Activated CD8-positive, alpha-beta memory T cell treated with anti-CD3 and anti-CD28 coated beads for 1 hour (primary cell): ENCODE results near the gene VAV3.

Experiments used
- DNase-seq, 2 donors: peaks; one replicate each; pipeline ENCODE4 v3.0.0-alpha.2; 2020; ENCODE audit warnings: low read depth in 1 of 2; ENCODE audit errors: extremely low read depth in 1 of 2

The VAV3 gene

DNA sequence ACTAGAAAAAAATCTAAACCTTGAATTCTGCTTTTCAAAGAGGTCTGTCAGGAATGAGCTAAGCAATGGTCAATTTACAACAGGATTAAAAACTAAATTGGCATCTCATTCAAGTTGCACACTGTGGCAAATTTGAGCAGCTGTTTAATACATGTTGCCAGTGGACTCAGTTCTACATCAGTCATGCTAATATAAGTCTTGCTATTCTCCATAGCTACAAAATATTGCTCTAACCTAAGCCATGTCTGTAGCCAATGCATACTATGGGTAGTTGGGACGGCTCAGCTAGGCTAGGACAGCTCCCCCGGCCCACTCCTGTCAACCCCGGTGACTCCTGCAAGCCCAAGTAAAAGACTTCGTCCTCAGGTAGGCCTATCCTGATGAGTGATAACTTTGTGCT lies 10.9 kb upstream of the VAV3 start:
- no peak for DNase-seq

DNA sequence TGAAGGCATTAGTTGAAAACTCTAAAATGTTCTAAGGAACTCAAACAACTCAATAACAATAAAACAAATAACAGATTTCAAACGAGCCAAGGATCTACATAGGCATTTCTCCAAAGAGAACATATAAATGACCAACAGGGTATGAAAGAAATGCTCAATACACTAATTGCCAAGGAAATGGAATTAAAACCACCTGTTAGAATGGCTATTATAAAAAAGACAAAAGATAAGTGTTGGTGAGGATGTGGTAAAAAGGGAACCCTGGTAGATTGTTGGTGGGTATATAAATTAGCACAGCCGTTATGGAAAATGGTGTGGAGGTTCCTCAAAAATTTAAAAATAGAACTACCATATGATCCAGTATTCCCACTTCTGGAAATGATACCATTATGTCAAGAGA lies 9.1 kb upstream of the VAV3 start:
- DNase-seq, result no peak

DNA sequence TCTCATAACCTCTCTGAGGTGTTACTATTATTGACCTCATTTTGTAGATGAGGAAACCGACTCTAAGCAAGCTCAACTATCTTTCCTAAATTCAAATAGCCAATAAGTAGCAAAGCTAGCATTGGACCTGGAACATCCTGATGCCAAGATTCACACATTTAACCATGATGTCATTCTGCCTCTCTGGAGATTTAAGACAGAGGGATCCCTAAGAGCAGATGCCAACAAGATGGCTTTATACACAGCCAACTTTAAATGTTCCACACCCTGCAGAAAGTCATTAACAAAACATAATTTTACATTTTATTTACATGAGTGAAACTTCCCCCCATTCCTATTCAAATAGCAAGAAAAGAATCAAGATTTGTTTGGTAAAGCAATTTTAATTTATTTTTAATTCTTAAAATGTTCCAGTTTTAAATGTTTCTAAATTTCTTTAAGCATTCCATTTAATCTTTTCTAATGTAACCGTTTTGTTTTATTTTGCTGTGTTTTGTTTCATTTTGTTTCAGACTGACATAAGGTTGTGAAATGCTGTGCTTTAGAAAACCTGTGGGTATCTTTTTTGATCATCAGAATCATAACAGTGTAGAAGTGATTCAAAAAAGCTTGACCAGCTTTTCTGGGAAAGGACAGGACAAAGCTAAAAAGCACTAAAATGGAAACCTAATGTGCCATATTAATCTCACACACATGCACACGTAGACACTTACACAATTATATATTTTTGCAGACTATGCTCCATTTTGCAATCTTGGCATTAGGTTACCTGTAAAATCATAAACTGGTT lies 7.6 kb upstream of the VAV3 start:
- DNase-seq, result no peak

DNA sequence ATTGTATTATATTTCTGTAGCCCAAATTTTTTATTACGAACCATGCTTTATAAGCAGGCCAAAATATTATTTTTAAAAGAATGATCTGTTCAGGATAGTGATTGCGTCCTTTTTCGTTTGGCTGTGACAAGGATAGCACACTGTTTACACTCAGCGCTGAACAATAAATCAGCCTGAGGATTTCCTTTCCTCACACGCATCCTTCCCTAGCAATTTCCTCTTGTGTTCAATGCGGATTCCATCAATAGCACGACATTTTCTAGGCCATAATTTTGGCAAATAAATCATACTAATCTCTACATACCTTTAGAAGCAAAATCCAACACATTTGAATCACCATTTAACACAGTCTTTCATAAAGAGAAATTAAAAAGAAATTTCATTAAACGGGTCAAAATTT lies 1.6 kb upstream of the VAV3 start:
- no peak for DNase-seq

DNA sequence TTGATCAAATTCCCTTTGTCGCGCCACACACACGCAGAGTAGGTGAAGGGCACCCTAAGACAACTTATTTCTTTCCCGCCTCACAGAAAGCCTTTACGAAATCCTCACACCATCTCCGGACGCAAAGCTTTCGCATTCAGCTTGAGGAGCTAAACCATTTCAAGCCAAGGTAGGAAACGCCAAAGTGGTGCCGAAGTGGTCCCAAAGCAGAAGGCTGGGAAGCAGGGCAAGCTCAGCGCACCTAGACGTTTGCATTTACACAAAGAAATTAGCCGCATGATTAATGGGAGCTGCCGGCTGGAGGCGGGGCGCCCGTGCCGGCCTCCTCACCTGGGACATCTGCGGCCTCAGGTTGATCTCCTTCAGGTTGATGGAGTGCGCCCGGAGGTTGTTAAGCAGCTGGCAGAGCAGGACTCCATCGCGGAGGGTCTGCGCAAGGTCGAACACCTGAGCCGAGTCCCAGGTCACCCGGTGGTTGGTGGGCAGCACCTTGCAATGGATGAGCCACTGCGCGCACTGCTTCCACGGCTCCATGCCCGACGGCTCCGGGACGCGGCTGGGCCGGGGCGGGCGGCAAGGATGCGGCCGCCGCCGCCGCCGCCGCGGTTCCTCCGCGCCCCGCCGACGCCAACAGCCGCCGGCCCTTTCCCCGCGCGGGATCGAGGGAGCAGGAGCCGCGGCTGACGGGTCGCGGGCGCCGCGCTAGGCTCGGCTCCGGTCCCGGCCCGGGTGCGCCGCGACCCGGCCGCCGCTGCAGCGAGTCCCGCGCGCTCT lies 457 bp downstream of the VAV3 start:
- DNase-seq, result no peak

DNA sequence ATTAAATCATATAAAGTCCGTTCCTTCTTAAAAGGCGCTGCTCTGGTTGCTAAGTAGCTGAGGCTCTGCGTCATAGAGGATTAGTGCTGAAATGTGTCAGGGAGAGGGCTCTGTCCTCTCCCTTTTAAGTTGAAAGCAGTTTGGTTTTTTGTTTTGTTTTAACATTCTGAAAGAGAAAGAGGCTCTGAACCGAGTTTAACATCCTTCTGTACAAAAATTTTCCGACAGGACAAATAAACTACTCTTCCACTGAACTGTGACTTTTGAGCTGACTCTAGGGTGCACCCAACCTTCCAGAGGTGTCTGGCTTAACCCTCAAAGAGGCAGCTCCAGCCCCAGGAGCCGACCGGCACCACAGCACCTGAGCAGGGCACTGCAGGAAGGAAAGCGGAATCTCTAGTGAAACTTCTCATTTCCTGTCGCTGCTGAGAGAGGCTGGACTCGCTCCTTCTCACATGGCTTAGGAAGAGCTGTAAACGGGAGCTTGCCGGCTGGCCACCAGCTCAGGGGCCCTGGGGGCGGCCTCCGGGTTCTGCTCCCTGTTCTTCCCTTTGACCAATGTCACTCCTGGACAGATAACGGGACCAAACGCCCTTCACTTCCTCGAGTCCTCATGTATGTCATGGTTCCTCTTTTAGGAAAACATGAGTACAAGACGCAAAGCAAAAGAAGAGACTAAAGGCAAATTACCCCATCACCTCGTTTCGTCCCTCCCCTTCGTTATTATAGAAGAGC lies 1.2 kb downstream of the VAV3 start:
- DNase-seq, result no peak

DNA sequence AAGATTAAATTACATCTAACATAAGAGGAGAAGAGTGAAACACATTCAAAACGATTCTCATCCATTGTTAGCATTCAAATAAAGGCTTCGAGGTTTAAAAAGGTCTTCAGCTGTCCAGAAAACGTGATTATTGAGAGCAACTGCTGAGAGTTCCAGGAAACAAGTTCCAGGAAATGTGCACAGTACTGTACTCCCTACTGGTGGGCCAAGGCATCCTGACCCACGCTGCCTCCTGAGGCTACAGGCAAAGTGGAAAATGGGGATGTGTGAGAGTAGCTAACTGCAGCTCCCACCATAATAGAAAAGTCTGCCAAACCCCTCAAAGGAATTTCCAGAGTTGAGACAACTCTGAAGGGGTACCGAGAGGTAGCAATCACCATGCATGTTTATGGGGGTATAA lies 2.0 kb downstream of the VAV3 start:
- DNase-seq, result no peak

DNA sequence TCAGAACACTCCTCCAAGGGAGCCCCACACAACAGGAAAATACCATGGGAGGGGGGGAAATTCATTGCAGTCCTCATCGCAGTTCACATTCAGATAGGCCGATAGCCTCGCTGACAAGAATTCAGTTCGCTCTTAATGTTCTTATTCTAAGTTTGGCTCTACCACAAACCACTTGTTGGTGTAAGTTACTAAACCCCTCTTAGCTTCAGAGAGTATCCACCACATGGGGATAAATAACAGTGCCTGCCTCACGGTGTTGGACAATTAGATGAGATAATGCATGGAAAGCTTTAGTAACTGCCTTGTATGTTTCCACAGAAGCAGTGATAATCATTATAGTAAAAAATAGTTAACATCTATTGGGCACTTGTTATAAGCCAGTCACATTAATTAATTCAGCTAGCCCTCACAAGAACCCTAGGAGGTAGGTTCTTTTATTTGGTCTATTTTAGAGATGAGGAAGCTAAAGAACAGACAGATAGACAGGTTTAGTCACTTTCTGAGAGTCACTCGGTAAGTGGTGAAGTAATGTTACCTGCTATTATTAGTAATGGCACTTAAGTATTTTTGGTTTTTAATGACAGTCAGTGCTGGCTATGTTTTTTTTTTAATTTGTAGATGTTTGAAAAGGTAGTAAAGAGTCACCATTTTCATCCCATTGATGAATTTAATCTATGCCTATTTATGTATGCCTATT lies 10.1 kb downstream of the VAV3 start:
- DNase-seq, result no peak

DNA sequence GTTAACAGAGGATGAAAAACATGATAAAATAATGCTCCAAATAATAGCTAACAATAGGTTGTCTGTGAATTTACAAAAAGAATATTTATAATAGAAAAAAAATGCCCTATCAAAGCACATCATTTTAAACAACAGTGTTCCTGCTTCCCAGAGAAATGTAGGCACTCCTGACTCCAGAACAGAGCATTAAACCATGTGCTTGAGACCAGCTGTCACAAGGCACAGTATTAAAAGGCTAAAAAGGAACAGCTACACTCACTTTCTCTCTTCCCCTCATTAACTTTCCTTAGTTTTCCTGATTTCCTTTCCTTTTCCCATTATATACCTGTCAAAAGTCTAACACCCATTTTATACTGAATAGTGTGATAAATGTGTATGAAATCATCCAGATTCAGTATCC lies 10.9 kb downstream of the VAV3 start:
- DNase-seq, result no peak

DNA sequence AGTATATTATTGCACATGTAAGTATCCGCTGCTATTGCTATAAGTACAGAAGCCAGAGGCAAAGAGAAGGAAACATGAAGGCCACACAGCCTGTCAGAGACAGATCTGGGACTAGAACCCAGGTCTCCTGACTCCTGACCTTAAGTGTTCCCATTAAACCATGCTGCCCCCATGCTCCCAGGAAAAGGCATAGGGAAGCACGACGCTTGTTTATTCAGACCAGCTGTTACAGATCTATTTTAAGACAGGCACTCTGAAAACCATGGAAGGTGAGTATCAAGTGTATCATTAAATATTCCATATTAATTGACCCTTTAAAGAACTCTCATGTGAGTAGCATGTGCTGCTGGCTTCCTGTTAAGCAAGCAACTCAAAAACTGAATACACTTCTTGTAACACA lies 11.4 kb downstream of the VAV3 start:
- DNase-seq, result no peak

DNA sequence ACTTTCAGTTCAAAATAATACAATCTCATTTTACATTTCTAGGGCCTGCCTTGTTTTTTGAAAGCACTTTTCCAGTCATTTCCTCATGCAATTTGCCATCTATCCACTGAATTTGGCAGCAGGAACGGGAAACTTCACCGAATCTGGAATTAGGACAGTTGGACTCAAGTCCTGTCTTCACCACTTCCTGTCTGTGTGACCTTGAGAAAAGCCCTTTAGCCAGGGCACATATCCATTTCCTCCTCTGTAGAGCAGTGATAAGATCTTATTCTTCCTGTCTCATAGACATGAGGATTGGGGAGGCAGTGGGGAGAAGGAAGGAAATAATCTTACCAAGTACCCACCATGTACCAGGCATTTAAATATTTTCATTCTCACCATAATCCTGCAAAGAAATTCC lies 12.0 kb downstream of the VAV3 start:
- DNase-seq, result no peak

DNA sequence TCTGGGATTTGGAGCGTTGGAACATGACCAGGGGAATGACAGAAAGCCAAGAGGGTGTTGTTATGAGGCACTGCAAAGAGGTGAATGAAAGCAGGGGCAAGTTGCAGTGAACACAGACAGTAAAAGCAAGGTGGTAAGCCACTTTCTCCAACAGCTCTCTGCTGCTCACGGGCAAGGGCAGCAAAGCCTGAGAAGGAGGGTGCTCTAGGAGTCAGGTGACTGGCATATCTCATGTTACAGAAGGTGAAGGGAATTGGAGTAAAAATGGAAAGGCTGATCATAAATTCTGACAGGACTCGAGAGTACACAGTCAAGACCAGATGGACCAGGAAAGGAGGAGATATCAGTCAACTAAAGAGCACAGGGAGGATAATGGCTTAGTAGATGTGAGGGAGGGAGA lies 14.5 kb downstream of the VAV3 start:
- no peak for DNase-seq

DNA sequence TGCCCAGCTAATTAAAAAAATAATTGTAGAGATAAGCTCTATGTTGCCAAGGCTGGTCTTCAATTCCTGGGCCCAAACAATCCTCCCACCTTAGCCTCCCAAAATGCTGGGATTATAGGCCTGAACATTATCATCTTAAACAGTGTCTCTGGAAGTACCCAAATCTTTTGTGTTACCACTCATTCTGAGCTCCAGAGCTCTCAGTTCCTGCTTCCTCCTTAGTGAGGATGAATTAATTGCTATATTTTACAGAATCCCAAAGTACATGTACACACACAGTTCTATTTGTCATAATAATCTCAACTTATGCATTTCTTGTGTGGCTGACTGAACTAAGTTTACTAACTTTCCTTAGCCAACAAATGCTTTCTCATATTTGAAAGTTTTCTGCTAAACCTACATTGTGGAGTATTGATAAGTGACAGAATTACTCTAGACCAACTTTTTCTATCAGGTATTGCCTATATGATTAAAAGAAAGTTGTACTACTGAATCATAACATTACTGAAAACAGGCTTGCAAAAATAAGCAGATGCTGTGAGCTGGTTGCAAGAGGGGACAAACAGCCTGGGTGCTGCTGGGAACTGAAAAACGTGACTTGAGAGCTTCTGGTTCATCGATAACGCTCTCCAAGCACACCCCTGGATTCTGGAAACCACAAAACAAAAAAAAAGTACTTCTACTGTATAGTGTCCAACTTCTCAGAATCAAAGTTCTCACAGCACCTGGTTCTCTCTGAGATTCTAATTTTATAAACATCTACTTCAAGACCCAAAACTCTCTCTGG lies 15.3 kb downstream of the VAV3 start:
- DNase-seq, result no peak

DNA sequence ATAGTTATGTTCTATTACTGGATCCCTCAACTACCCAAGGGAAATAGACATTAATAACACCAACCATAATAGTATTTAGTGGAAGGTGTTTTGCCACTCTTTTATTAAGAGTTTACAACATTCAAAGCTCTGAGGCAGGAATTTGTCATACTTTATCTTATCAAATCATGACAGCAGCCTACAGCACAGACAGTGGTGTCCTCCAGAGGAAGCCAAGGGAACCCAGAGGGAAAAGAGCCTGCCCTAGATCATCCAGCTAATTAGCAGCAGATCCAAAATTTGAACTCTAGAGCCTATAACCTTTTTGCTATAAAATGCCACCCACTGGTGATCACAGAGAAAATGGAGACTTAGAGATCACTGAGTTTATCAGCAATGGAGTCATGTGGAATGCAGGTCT lies 18.2 kb downstream of the VAV3 start:
- no peak for DNase-seq

DNA sequence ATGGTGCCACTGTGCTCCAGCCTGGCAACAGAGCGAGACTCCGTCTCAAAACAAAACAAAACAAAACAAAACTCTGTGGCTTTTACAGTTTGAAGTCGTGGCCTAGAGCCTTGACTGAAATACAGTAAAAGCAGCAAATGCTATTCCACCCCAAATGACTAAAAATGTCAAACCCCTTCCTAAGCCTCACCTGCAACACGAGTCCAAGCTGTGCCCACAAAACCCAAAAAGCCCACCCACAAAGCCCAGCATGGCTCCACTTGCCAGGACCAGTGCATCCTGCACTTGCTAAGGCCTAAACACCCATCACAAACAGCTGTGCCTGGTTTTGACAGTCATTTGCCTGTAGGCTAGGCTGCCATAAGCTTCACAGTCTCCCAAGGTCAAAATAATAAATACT lies 21.3 kb downstream of the VAV3 start:
- DNase-seq, result no peak

DNA sequence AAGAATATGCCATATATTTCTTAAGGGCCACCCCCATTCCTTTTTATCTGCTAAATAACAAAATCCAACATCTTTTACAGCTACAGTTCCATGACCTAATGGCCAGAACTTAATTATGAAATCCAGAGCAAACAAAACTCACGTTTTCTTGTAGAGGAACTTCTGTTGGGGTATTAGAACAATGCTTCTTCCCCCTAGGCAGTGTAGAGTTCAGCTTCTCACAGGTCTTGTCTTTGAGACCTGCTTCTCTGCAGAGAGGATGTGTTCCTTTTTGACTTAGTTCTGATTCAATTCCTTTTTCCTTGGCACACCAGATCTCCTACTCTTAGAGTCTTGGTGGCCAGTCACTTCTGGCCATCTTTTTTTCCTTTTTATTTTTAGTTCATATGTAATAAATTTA lies 22.2 kb downstream of the VAV3 start:
- DNase-seq, result no peak

DNA sequence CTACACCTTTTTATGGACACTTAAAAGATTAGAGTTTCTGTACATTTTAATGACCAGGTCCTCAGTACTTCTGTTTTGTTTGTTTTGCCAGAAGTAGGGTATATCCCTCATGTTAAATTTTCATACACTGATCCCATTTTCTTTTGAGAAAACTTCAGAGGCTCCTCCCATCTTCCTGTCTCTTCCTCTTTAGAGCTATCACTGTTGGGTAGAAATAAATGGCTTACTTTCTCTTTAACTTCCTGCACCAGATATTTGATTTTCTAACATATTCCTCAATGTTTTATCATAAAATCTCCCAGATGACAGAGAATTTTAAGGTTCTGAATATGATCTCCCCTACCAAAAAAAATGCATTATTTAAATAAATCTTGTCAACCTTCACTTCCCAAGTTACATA lies 23.4 kb downstream of the VAV3 start:
- DNase-seq, result no peak

DNA sequence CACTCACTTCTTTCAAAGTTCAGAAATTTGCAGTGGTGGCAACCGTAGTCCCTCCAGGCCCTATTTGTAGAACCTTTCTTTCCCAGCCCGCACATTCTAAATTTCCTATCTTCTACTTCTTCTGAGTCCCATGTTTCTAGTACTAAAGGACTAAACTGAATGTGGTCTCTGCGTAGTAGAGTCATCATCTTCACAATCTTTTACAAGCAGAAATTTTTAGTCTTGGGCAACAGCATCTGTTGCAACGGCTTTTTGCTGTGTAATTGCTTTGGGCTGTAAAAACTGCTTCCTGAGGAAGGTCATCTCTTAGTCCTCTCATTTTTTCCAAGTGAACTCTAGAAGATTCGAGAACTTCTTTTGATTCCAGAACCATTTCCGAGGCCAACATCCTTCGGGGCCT lies 23.9 kb downstream of the VAV3 start:
- DNase-seq, result no peak

DNA sequence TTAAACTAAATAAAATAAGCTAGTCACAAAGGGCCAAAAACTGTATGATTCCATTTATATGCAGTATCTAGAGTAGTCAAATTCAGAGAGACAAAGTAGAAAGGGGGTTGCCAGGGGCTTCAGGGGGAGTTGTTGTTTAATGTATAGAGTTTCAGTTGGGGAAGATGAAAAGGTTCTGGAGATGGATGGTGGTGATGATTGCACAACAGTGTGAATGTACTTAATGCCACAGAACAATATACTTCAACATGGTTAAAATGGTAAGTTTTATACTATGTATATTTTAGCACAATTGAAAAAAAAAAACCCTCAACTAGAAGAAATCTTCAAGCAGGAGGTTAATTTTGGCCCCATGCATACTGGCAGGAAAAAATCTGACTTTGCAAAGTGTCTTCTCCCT lies 24.3 kb downstream of the VAV3 start:
- DNase-seq, result no peak

DNA sequence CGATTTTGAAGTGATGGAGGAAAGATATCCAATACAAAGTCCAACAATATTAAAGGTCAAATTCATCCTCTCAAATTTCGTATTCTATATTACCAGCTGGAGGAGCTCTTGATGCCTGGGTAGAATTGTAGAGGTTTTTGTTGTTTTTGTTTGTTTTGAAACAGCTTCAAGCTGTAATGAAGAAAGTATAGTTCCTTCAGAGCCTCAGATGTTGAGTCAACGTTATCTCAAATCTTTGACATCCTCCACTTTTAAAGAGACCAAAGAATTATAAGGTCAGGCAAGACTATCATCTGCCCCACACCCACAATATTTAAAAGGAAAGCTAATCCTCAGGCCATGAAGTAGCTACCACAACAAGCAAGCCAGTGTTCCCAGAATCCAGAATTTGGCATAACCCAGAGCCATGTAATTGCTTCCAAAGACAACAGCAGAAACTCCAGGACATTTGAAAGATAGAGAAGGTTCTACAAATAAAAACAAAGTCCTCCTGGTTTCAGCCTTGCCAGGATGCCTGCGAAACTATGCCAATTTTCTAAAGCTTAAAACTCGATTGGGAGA lies 24.9 kb downstream of the VAV3 start:
- DNase-seq, result no peak
